ENCODE measurements around the gene PRR13.
A peak's percentile ranks its signal among the peaks of the same experiment; 100 is the strongest.

PRR13 gene

GRCh38 chr12:53492830-53493609 lies 51.5 kb downstream of the PRR13 start:
- peak; percentile 80 for DNase-seq (ENCODE audit: low read depth in 2 of 2)

GRCh38 chr12:53493610-53494391 lies 52.3 kb downstream of the PRR13 start:
- DNase-seq (ENCODE audit: low read depth in 2 of 2) = no peak

Measured in stimulated activated CD8-positive, alpha-beta memory T cell treated with anti-CD3 and anti-CD28 coated beads, Interleukin-15, amount 100 ng/mL, for 48 hours (primary cell).